Panc1 (cell line): Measurements from ENCODE around the gene HEG1. TPM values are rescaled to one million over a fixed set of nuclear protein-coding genes. Genes with fewer than 3 reads are reported as not detected.

Experiments used
- ATAC-seq: fragments of 200-7000 bp; cut with Tn5 transposase; 2 replicates; pipeline ENCODE4 v1.9.1; 2020; ENCODE audit warnings: mild to moderate bottlenecking, moderate library complexity
- BruUV-seq: library from RNA; stranded (reverse); fragments of 400-500 nt; replicated peaks from 2 replicates; lab custom pipeline; 2021; lab: Mats Ljungman, UMichigan
- CTCF ChIA-PET: fragments of 300-600 bp; sonication (Branson Sonifier 250); formaldehyde crosslinking; loops from one replicate; lab custom pipeline; 2022; ENCODE audit warnings: antibody characterized with exemption; lab: Charles Lee
- POLR2A ChIA-PET: fragments of 300-600 bp; sonication (Branson Sonifier 250); formaldehyde crosslinking; loops from one replicate; lab custom pipeline; 2022; ENCODE audit warnings: antibody characterized with exemption; lab: Charles Lee
- DNase-seq: peaks from one replicate; pipeline ENCODE4 v3.0.0-alpha.2; 2010; ENCODE audit warnings: low read depth, low spot score
- H3K27ac ChIP-seq: 2 replicates; pipeline ENCODE4 v1.5.1; 2011; ENCODE audit warnings: mild to moderate bottlenecking, low read length, inconsistent platforms
- H3K27me3 ChIP-seq: fragments of 200-500 bp; sonication (Bioruptor generic); 2 replicates; pipeline ENCODE4 v1.6.0; 2014; ENCODE audit warnings: low read length, inconsistent platforms; ENCODE audit not compliant: control insufficient read depth, insufficient read depth
- H3K36me3 ChIP-seq: fragments of 200-500 bp; sonication (Bioruptor generic); 2 replicates; pipeline ENCODE4 v1.5.1; 2014; ENCODE audit warnings: inconsistent platforms, mild to moderate bottlenecking, low read length, moderate library complexity; ENCODE audit not compliant: control insufficient read depth, insufficient read depth
- H3K4me1 ChIP-seq: 2 replicates; pipeline ENCODE4 v1.5.1; 2011; ENCODE audit warnings: inconsistent platforms, mild to moderate bottlenecking, low read length, moderate library complexity; ENCODE audit not compliant: control insufficient read depth, insufficient read depth
- H3K4me3 ChIP-seq, 2 experiments: 2 replicates each; pipeline ENCODE4 v1.5.1; 2011 to 2012; ENCODE audit warnings: low read depth in 2 of 2, low read length in 2 of 2, mild to moderate bottlenecking in 2 of 2, inconsistent platforms in 1 of 2, moderate library complexity in 1 of 2
- H3K9me3 ChIP-seq: fragments of 200-500 bp; sonication (Bioruptor generic); 2 replicates; pipeline ENCODE4 v1.5.1; 2014; ENCODE audit warnings: low read depth, mild to moderate bottlenecking, inconsistent platforms, low read length, moderate library complexity; ENCODE audit not compliant: control insufficient read depth, insufficient read depth
- CTCF ChIP-seq: fragments of 450-650 bp; IDR thresholded peaks from 2 replicates; pipeline ENCODE4 v1.5.1; 2017; ENCODE audit warnings: mild to moderate bottlenecking
- POLR2AphosphoS5 ChIP-seq: IDR thresholded peaks from 2 replicates; pipeline ENCODE4 v1.6.1; 2012; ENCODE audit warnings: mild to moderate bottlenecking, low read depth, low read length, moderate library complexity
- SIN3A ChIP-seq: IDR thresholded peaks from 2 replicates; pipeline ENCODE4 v1.6.1; 2012; ENCODE audit warnings: low read depth, mild to moderate bottlenecking, low read length, moderate library complexity, borderline replicate concordance; ENCODE audit not compliant: insufficient read depth
- TCF7L2 ChIP-seq: IDR thresholded peaks from 2 replicates; pipeline ENCODE4 v1.6.1; 2011; ENCODE audit warnings: mild to moderate bottlenecking, low read depth, low read length, inconsistent platforms
- in situ Hi-C: cut with HindIII; loops from 2 replicates; pipeline ENCODE4 v1.10.0; 2016; ENCODE audit warnings: low sequenced_read_pairs, low pct_unique_long_range_greater_than_20kb
- intact Hi-C: fragments of 100-400 bp; cut with micrococcal nuclease; formaldehyde crosslinking; loops from one replicate; pipeline ENCODE4 v1.10.0; 2022; ENCODE audit not compliant: unreplicated experiment
- total RNA-seq: library from RNA; stranded (reverse); gene quantifications from one replicate; pipeline ENCODE4 v1.2.1, GENCODE V29; 2021; ENCODE audit not compliant: unreplicated experiment
- TF ChIP-seq, protein P1 (sequence below), 2 experiments: IDR thresholded peaks; 2 replicates each; pipeline ENCODE4 v1.6.1; 2011 to 2012; ENCODE audit warnings: low read depth in 2 of 2, control low read depth in 1 of 2, low read length in 1 of 2, mild to moderate bottlenecking in 1 of 2, moderate library complexity in 1 of 2; ENCODE audit not compliant: insufficient read depth in 1 of 2

HEG1 gene
- total RNA-seq, 1 experiment from 2014 or later: 141 TPM

DNA sequence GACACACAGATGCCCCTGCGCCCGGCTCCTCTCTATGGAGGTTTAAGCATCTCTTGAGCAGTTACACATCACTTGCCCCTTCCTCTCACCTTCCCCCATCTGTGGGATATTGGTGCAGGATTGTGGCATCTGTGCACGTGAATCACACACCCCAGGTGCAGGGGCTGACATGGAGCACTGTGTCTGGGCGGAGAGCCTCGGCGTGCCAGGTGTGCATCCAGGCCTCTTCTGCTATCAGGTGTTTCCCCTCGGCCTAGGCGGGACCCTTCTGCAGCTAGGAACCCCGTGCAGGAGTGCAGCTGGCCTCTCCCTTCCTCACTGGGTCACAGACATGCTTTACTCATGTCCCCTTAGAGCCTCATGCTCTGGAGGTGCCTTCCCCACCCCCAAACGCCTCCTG is 87.8 kb downstream of the HEG1 start:
- H3K27me3 ChIP-seq: no peaks in the 10 kb centered on the region

GRCh38 chr3:124966521-124967445 is 89.0 kb downstream of the HEG1 start:
- ChIA-PET CTCF (no interaction called here), POLR2A (no interaction called here)
- peaks cover 11% of the 10 kb centered on the region for H3K4me1 ChIP-seq
- H3K27ac ChIP-seq: no peak overlapping the region
- ATAC-seq: no peak
- H3K36me3 ChIP-seq: no peaks in the 10 kb centered on the region
- H3K9me3 ChIP-seq: no peaks in the 10 kb centered on the region
- DNase-seq: no peak
- in situ Hi-C loops: no loop called here
- TF ChIP-seq, protein P1, sequence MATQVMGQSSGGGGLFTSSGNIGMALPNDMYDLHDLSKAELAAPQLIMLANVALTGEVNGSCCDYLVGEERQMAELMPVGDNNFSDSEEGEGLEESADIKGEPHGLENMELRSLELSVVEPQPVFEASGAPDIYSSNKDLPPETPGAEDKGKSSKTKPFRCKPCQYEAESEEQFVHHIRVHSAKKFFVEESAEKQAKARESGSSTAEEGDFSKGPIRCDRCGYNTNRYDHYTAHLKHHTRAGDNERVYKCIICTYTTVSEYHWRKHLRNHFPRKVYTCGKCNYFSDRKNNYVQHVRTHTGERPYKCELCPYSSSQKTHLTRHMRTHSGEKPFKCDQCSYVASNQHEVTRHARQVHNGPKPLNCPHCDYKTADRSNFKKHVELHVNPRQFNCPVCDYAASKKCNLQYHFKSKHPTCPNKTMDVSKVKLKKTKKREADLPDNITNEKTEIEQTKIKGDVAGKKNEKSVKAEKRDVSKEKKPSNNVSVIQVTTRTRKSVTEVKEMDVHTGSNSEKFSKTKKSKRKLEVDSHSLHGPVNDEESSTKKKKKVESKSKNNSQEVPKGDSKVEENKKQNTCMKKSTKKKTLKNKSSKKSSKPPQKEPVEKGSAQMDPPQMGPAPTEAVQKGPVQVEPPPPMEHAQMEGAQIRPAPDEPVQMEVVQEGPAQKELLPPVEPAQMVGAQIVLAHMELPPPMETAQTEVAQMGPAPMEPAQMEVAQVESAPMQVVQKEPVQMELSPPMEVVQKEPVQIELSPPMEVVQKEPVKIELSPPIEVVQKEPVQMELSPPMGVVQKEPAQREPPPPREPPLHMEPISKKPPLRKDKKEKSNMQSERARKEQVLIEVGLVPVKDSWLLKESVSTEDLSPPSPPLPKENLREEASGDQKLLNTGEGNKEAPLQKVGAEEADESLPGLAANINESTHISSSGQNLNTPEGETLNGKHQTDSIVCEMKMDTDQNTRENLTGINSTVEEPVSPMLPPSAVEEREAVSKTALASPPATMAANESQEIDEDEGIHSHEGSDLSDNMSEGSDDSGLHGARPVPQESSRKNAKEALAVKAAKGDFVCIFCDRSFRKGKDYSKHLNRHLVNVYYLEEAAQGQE (IDR thresholded peaks at IDR 0.05; ENCODE audit: insufficient read depth in 1 of 2, low read depth in 2 of 2, low read length in 1 of 2): 0 out of 4 replicates have a peak, but pooled peaks of 1 of the 2 experiments have one; percentile 20
- TF ChIP-seq POLR2AphosphoS5 (no peak; the same call in 1 of the 2 replicates), TCF7L2 (no peak), CTCF (no peak), SIN3A (no peak)
- no peak overlapping the region for H3K4me3 ChIP-seq
- intact Hi-C loops: no loop called here
- BruUV-seq: no TSS peak
- H3K27me3 ChIP-seq: no peaks in the 10 kb centered on the region

More for the DNA sequence above, 87.8 kb downstream of the HEG1 start:
- no peak for TF ChIP-seq TCF7L2
- TF ChIP-seq CTCF: no peak
- TF ChIP-seq SIN3A: no peak
- no peak for TF ChIP-seq POLR2AphosphoS5
- TF ChIP-seq, protein P1 (IDR thresholded peaks at IDR 0.05; ENCODE audit: insufficient read depth in 1 of 2, low read depth in 2 of 2, low read length in 1 of 2): no peak
- H3K4me1 ChIP-seq: peaks cover 11% of the 10 kb centered on the region
- no peak for ATAC-seq
- H3K4me3 ChIP-seq: no peak overlapping the region
- DNase-seq: no peak
- no TSS peak for BruUV-seq
- intact Hi-C loops (no loop called here), in situ Hi-C loops (no loop called here)
- no peaks in the 10 kb centered on the region for H3K36me3 ChIP-seq
- ChIA-PET CTCF (no interaction called here), POLR2A (no interaction called here)
- no peak overlapping the region for H3K27ac ChIP-seq
- H3K9me3 ChIP-seq: no peaks in the 10 kb centered on the region
